GM19239 (cell line): ENCODE measurements around the gene PEX10.

ENCODE experiments used
- DNase-seq: peaks from one replicate; pipeline ENCODE4 v3.0.0; 2011; ENCODE audit warnings: low spot score; ENCODE audit not compliant: insufficient read length
- FAIRE-seq: peaks from 2 replicates; lab custom pipeline; 2011; peaks lifted over from hg19 to GRCh38; lab: Jason Lieb, UNC

The PEX10 gene

DNA sequence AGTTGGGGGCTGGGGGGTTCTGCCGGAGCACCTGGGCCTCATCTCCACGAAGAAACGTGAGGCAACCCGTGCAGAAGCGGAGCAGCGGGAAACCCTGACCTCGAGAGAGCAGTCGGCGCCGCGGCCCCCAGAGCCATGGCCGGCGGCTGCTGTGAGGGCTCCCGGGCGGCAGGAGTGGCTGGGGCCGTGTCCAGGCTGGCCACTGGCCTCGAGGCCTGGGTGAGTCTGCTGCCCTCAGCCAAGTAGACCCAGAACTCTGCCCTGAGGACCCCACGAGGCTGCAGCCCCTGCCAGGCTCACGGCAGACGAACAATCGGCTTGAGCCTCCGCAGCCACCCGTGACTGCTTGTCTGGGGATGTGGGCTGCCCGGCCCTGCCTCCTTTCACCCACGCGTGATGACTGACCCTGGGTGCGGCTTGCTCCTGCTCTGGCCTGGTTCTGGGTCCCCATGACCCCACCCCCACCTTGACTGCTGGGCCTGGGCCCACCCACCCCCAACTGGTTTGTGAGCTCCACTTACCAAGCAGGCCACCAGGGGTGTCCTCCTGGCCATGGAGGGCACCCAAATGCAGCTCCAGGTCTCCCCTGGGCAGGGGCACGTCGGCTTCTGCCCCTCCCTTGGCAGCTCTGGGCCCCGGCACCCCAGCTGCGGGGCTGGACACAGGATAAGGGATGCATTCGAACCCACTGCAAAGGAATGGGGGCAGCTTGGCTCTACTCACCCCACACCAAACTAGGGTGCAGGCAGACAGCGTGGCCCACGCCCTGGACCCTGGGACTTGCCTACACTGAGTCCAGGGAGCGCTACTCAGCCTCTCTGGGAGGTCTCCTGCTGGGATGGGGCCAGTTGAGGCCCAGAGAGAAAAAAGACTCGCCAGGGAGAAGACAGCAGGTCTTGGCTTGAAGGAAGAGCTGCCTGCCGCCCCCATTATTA lies 55.2 kb downstream of the PEX10 start:
- no peak for DNase-seq
- FAIRE-seq, result no peak

- FAIRE-seq, result no peak
- DNase-seq, result no peak
Measured at GRCh38 chr1:2356401-2356800, 56.0 kb downstream of the PEX10 start.

GRCh38 chr1:2355373-2356261 lies 56.7 kb downstream of the PEX10 start:
- no peak for FAIRE-seq
- no peak for DNase-seq

DNA sequence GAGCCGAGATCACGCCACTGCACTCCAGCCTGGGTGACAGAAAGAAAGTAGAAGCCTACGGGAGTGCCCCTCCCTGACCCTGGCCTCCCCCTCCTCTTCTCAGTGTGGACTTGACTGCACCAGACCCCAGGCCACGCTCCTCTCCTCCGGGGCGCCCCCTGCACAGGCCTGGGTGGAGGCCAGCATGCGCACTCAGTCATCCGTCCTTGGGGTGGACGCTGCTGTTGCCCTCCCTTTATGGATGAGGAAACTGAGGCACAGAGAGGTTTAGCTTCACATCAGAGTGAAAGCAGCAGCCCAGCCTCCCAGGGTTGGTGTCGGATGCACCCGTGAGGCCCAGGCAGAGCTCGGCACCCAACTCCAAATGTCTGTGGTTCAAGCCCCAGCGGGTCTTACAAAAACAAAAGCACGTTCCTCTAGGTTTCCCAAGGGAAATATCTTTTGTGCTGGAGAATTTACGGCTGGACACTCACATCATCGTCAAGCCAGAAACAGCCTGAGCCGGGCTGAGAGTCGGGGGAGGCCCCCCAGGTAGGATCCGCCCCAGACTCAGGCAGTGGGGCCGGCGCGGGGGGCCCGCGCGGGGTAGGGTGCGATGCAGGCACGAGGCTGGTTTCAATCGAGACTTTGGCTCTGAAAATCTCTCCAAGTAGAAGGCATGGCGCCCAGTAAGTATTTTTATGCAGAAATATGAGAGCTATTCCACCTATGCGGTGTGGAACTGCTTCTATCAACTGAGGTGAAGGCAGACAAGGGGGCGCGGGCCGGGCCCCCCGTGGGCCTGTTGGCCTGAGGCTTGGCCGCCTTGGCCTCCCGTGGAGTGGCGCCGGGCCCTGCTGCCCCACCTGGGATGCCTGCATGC lies 57.6 kb downstream of the PEX10 start:
- DNase-seq (no peak), FAIRE-seq (no peak)
